Myocyte (in vitro differentiated cells): ENCODE measurements around the gene PITX2. TPM values are rescaled to one million over a fixed set of nuclear protein-coding genes. Genes with fewer than 3 reads are reported as not detected.

ENCODE experiments used
- DNase-seq: peaks from one replicate; pipeline ENCODE4 v3.0.0-alpha.2; 2012; ENCODE audit warnings: low read depth
- polyA plus RNA-seq: library from polyadenylated mRNA; unstranded; fragments of >200 nt; gene quantifications from one replicate; pipeline ENCODE4 v1.2.1, GENCODE V29; 2012; ENCODE audit warnings: missing spikeins
- total RNA-seq: library from RNA; depleted of rRNA; stranded (reverse); fragments of >200 nt; gene quantifications from 2 replicates; pipeline ENCODE4 v1.2.3, GENCODE V29; 2014

The PITX2 gene
- 66.1 and 140 TPM in 2 replicates for total RNA-seq
- polyA plus RNA-seq = 61.1 TPM

DNA sequence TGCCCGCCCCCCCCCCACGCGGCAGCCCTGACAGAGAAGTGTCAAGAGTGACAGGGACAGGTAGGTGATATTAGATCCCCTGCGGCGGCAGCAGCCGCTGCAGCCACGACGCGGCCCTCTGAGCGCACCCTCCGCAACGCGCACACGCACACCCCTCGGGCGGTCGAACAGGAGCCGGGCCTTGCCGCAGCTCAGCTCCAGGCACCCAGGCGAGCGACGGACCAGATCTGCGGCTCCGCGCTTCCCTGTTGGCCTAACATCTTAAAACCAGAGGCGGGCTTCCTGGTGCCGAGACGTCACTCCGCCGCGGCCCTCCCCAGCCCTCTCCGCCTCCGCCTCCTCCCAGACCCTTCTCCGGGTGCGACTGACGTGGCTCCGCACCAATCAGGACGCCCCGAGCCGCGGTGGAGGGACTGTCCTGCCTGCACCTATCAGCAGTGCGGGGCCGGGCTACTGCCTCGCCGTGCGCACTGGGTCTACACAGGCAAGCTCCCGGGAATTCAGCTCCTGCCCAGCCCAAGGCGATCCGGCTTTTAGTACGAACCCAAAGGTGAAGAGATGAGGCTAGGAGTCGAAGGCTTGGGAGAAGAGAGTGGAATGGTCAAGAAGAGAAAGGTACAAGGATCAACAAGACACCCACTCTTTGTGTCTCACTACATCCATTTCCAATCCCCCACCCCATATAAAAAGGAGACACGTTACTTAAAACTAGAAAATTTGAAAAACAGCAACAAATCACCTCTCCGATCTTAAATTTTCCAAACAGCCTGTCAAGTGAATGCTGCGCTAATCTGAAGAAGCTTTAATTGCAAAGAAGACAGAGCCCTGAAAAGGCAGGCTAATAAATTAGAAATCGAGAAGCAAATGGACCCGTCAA is at the start of gene PITX2:
Gene PITX2, minus strand, starts transcription at position 237 of the 877 bp plus-strand sequence. CDS start 617 bp downstream, outside the sequence.
- peak; percentile 99 for DNase-seq

DNA sequence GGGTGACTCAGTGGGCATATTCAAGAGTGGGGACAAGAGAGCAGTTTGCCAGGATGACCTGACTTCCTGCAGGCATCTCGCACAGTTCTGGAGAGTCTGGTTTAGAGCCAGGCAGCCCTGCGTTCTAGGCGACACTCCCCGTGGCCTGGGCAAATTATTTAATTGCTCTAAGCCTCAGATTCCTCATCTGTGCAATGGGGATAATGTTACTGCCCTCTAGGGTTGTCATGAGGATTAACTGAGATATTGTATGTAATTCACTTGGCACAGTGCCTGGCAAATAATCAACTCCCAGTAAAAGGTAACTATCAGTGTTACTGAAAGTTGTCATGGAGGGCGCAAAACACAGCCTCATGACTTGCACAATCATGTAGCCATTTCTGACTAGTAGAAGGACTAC is 48.8 kb upstream of the PITX2 start:
- no peak for DNase-seq

DNA sequence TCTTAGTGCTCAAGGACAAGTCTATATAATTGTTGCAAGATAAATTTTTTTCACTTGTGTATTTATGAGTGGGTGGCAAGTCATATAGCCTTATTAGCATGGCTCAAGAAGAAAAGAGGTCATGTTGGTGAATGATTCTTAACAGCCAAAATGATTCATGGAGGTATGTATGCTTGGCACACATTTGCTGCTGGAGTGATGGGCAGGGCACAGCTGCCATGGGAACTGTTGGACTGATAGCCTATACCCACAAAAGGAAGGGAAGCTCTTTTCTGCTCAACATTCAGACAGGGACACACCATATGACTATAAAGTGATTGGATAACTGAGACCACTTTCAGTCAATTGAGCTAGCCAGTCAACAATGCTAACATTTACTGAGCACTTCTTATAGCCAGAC is 46.8 kb upstream of the PITX2 start:
- DNase-seq = peak; percentile 81

DNA sequence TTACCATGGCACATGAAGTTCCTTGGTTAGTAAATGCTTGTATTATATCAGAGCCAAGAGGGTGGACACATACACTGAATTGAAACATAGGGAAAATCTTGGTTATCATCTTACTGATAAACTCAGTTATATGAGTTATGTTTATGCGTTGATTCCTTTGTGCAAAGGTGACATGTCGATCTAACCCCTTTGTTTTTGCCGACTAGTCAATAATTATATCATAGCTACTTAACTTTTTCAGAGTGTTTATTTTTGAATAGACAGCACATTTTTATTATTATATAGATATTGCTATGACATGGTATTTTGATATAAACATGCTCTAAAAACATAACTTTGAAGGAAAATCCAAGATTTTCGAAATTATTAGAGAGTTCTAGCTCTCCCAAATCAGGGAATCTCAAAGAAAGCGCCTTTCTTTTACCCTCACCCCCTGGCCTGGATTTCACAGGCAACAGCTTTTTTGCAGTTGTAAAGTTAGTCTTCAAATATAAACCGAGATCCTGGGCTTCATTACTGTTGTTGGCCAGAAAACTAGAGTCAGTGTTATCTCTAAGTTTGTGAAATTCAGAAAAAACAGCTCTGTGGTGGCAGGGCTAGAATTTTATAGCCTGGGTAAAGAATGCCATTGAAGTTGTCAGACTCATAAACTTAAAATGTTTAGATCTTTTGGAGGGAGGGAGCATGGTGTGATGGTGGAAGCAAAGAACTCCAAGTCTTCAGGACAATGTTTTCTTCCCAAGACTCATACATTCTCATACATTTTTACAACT is 45.8 kb upstream of the PITX2 start:
- no peak for DNase-seq

DNA sequence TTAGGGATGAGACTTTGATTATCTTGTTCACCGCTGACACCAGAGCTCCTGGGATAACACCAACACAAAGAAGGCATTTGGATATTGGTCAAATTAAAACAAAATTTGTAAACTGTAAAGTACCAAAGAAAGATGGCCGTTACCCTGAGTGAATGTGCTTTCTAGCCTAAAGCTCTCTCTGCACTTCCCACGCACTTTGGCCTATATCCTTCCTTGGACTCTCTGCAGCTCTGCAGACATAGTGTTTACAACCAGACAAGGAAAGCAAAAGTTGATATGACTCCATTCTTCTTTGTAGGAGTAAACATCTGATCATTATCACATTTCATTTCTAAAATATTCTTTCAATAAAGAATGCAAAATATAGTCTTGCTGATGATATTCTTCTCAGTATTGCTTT is 44.8 kb upstream of the PITX2 start:
- DNase-seq = no peak

DNA sequence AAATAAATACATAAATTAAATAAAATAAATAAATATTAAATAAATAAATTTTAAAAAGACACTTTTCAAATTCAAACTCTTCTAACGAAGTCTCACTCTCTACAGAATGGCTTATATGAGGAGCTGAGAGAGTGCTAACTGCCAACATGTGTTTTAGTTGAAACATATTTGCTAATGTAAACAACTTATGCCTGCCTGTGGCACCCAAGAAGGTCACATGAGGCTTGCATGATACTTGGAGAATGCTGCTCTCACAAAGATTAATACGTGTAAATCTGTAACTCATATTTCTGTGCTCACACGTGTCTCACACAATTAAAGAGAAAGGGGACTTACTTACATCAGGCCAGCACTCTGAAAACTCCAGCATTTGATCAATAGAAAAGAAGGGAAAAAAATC is 43.2 kb upstream of the PITX2 start:
- DNase-seq = no peak

DNA sequence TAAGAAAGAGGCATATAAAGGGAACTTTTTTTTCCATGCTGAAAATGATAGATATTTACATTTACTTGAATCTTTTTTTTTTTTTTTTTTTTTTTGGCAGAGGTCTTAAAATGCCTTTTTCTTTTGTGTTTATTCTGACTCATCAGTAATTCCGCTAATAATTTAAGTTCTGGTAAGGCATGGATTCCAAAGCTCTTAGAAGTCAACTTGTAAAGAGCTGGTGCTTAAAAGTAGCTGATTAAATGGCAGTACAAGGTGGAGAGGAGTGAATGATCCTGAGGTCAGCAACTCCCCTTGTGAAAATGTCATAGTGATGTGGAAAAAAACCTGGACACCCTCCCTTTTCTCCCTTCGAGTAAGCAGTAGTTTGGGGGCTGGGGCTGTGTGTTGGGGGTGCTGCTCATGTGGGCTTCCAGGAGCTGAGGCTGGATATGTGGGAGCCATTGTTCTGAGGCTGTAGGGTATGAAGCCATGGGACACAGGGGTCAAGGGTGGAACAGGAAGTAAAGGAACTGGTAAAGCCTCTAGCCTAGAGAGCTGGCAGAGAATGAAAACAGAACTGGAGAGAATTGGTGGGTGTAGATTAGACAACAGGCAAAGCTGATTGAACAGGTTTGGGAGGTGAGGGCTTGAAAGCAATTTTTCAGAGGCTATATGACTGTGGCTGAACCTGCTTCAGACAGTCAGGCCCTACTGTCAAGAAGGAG is 41.0 kb upstream of the PITX2 start:
- no peak for DNase-seq

DNA sequence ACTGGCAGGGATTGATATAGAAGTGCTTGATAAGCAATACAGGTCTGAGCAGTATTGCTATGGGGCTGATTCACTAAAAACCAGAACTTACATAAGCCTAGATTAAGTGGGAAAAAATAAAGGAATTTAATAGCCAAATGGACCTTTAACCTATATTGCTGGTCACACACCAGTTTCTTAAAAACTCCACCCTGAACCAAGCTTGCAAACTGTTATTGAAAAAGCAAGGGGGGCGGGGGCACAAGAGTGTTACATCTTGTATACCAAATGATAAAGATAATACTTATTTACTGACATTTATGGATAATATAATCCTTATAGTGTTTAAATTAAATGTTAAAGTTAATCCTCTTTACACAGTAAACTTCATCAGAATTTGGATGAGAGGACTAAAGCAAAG is 40.3 kb upstream of the PITX2 start:
- no peak for DNase-seq

DNA sequence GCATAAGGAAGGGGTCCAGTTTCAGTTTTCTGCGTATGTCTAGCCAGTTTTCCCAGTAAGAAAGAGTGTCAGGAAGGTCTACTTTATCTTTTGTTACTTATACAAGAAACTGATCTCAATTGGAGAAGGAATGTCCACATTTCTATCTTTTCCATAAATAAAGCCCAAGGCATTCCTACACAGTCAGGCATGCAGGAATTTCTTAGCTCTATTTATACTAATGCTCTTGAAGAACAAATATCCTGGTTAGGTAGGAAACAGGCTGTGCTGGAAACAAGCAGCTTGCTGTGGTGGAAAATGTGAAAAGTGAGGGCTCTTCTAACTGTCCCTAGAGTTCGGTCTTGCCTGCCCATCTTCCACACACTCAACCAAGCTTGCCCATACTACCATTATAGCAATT is 37.9 kb upstream of the PITX2 start:
- no peak for DNase-seq

DNA sequence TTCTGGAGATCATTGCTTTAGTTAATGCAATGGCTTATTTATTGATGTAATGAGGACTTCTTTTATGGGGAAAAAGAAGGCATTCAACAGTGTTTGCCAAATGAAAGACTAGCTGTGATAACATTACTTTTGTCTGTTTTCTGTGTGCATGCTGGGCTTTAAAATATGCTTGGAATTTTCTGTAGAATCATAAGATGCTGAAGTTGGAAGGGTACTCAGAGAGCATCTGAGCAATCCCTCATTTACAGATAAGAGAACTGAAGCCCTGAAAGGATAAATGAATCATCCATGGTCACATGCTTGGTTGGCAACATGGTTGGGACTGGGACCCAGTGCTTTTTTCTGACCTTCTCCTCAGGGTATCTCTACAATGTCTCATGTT is 31.4 kb upstream of the PITX2 start:
- DNase-seq = no peak

DNA sequence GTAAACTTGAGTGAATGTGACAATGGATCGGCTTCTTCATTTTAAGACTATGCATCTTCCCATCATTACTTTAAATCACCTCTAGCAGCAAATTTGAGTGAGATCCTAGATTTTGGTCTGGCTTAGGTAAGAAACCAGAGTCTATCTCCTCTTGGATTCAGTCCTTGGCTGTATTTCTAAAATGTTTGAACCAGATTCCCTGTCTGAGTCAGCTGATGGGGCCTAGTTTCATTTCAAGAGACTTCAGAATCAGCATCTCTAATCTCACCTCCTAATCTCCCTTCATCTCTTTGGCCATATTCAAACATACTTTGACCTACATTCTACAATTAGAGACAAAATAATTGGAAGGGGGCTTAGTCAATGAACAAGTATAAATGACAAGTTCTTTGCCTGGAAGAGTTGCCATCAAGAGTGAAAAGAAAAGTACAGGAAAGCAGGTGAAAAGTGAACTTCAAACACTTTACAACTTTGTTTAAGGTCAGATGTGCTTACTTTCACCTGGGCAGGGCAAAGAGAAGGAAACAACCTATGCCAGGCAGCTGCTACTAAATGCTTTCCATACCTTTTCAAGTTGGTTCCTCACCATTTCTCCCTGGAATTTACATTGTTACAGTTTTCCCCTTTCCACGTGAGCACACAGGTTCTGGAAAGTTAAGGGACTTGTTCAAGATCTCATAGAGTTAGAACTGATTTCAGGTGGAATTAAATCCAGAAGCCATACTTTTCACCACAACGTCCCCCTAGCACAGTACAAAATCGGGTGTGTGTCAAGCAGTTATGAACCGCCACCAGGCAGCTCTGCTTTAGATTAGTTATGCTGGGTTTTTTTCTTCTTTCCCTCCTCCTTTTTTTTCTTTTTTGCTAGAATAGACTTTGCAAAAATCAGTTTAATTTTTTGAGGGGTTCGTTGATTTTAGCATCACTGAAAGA is 30.7 kb upstream of the PITX2 start:
- no peak for DNase-seq

DNA sequence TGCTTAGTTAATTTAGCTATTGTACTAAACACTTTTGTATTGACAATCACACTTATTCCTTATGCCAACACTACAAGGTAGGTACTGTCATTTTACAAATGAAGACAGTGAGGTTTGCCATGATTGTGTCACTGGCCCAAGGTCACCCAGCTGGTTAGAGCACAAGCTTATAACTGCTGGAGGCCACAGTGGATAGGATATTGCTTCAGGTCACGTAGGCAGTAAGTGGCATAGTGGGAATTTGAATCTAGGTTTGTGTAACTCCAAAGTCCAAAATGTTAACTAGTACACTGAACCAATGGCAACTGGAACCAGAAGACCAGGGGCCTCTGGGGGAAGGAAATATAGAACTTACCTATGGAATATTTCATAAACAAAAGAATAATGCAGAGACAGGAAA is 21.1 kb upstream of the PITX2 start:
- DNase-seq = no peak

DNA sequence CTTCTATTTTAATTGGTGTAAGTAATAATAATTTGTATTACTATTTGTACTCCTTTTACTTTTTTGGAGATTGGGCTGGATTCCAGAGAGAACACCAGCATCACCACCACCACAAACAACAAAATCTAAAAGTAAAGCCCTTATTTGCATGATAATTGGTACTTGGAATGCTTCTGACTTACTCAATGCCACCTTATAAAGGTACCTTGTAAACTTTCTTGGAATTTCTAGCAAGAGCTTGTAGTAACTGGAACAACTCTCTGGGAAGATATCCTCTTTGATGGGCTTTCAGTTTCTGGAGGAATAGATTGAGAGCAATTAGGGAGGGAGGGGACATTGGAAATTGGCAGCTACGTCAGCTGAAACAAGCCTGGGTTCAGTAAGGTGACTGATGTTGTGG is 20.2 kb upstream of the PITX2 start:
- no peak for DNase-seq

DNA sequence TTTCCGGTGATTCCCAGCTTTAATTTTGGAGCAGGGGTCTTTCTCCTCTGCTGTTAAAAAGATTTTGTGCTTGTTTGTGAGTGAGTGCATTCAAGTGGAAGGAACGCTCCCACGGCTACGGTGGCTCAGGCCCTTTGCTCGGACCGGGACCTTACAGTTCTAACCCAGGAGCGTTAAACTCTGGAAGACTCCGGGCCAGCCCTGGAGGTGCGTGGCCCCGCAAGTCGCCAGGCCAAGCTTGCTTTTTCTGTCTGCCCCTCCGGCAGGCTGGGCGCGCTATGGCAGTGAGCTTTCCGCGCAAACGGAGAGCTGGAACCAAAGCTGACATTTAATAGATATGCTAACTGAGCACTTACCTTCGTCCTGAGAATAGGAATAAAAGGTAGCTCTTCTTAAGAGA is 18.3 kb upstream of the PITX2 start:
- DNase-seq = peak; percentile 24

DNA sequence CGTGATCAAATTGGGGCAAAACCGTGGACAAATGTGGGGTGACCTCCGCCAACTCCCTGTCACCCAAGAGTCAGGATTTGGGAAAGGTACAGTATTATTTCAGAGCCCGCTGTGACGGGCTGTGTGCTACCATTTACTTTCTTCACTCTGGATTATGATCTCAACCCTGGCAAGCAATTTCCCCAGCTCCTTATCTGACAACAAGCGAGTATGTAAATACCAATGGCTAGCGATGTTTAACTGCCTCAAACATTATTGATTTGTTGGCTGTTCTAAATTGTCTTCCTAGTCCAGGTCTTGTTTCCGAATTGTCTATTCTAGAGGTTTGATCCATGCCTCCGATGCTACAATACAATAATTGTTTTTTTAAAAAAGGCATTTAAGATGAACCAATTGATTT is 17.7 kb upstream of the PITX2 start:
- peak; percentile 40 for DNase-seq

DNA sequence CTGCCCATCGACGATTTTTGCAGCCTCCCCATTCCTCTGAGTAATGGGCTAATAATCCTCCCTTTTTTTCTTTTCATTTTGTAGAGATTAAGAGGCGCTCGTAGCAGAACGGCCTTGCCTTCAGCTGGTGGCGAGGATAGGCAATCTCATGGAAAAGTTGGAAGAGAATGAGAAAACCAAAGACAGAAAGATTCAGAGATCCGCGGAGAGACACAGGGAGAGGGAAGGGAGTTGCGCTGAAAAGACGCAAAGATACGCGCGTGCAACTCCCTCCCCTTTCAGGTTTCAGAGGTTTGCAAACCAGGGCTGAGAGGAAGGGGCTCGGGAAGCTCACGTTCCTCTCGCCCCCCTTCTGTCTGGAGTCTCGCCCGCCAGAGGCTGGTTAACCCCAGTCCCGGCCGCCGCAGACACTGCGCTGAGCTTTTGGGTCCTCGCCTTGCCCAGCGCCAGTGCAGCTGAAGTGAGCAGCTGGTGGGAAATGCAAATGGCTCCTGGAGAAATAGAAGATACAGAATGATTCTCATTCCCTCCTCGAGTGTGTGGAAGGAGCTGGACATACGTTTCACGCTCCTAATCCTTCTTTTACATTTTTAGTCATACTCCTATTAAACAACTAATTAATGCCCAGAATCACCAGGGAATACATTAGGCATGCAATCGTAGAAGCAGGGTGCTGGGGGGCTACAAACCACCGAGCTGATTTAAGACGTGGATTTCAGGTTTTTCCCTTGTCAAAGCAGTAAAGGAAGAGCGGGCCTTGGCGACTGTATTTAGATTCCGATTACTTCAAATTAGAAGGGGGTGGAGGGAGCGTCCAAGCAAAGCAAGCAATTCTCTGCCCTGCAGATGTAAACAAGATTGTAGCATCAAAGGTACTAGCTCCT is 16.6 kb upstream of the PITX2 start:
- DNase-seq = peak; percentile 65

DNA sequence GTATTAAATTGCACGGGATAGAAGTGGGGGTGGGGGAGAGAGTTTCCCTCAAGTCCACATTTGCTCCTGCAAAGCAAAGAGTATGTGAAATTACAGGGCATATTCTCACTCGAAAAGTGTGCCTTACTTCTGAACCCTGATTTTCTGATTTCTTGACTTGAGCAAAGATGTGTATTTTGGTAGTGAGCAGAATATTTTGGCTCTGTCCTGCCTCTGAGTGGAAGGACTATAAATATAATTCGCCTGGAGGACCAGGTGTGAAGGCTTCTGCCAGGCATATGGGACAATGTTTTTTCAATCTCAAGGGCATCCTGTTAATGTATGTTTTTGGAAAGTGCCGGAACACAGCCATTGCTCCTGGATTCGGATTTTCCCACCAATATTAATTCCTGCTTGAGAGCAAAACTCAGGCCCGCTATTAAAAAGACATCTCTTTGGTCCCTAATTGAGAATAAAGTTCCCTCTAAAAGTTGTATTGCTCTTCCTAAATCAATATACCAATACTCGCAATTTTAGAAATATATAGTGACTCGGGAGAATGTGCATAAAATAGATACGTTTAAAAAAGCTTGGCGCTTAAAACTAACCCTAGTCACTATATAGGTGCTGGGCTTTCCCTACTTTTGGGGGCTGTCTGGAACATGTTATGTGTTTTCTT is 15.3 kb upstream of the PITX2 start:
- DNase-seq = peak; percentile 42

DNA sequence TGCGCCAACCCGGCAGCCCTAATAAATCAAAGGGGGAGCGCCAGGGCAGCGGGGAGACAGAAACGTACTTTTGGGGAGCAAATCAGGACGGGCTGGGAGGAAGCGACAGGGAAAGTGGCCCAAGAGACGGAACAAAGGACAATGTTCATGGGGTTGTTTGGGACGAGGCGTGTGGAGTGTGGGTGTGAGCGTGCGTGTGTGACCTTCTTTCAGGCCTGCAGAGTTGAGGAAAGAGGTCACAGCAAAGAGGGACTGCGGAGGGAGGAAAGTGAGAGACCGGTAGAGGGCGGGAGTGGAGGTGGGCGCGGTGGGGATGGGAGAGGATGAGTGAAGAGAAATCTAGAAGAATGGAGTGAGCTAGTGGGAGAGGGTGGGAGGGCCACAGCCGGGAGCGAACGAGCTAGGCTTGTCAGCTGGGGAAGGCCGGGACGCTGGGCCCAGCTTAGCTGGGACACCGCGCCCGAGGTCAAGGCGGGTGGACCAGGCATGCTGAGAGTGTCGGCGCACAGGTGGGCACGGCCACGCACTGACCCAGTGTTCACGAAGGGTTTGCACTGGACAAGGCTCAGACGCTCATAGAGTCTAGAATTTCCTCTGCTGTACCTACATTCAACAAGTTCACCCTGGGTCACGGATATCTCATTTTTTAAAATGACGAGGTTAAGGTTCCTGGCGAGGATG is 14.7 kb upstream of the PITX2 start:
- DNase-seq = peak; percentile 83
